ENCODE results near the gene CLEC11A. TPM values are rescaled to one million over a fixed set of nuclear protein-coding genes. Genes with fewer than 3 reads are reported as not detected.

CLEC11A gene
- total RNA-seq, 1 donor from 2014 or later: 4.0 TPM

Other genes starting within 250 kb of the CLEC11A start
- 98.8 TPM for gene EMC10, start 246.9 kb upstream of the CLEC11A start, total RNA-seq (ENCODE audit: unreplicated experiment)
- 5.2 TPM for gene GARIN5A, start 246.5 kb upstream of the CLEC11A start, total RNA-seq (ENCODE audit: unreplicated experiment)
- 19.1 TPM for gene JOSD2, start 212.2 kb upstream of the CLEC11A start, total RNA-seq (ENCODE audit: unreplicated experiment)
- gene ASPDH, start 209.5 kb upstream of the CLEC11A start, total RNA-seq (ENCODE audit: unreplicated experiment): not detected
- 28.5 TPM for gene LRRC4B, start 154.9 kb upstream of the CLEC11A start, total RNA-seq (ENCODE audit: unreplicated experiment)
- gene SYT3, start 83.5 kb upstream of the CLEC11A start, total RNA-seq (ENCODE audit: unreplicated experiment): 15.6 TPM
- 10.4 TPM for gene C19orf81, start 73.9 kb upstream of the CLEC11A start, total RNA-seq (ENCODE audit: unreplicated experiment)
- gene SHANK1, start 3.6 kb upstream of the CLEC11A start, total RNA-seq (ENCODE audit: unreplicated experiment): 19.0 TPM
- not detected for gene GPR32, start 47.1 kb downstream of the CLEC11A start, total RNA-seq (ENCODE audit: unreplicated experiment)
- not detected for gene ACP4, start 67.1 kb downstream of the CLEC11A start, total RNA-seq (ENCODE audit: unreplicated experiment)
- gene KLK1, start 100.4 kb downstream of the CLEC11A start, total RNA-seq (ENCODE audit: unreplicated experiment): 0.49 TPM
- gene KLK15, start 110.2 kb downstream of the CLEC11A start, total RNA-seq (ENCODE audit: unreplicated experiment): not detected
- gene KLK3, start 131.6 kb downstream of the CLEC11A start, total RNA-seq (ENCODE audit: unreplicated experiment): not detected
- gene KLK2, start 150.1 kb downstream of the CLEC11A start, total RNA-seq (ENCODE audit: unreplicated experiment): not detected
- gene KLK4, start 188.0 kb downstream of the CLEC11A start, total RNA-seq (ENCODE audit: unreplicated experiment): 0.66 TPM
- gene KLK5, start 229.7 kb downstream of the CLEC11A start, total RNA-seq (ENCODE audit: unreplicated experiment): not detected
- gene KLK6, start 246.2 kb downstream of the CLEC11A start, total RNA-seq (ENCODE audit: unreplicated experiment): not detected